HG03025 (cell line): Measurements from ENCODE around the gene ABCA7.

Experiments
- ATAC-seq: cut with Tn5 transposase; IDR thresholded peaks from one replicate; pipeline ENCODE4 v1.9.1; 2021; ENCODE audit warnings: mild to moderate bottlenecking, moderate library complexity; ENCODE audit not compliant: unreplicated experiment, low FRiP score

ABCA7 gene

DNA sequence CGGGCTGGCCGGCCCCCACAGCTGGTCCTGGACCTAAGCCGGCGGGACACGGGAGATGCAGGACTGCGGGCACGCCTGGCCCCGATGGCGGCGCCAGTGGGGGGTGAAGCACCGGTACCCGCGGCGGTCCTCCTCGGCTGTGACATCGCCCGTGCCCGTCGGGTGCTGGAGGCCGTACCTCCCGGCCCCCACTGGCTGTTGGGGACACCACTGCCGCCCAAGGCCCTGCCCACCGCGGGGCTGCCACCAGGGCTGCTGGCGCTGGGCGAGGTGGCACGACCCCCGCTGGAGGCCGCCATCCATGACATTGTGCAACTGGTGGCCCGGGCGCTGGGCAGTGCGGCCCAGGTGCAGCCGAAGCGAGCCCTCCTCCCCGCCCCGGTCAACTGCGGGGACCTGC, 36.6 kb upstream of the ABCA7 start:
- no peak for ATAC-seq

DNA sequence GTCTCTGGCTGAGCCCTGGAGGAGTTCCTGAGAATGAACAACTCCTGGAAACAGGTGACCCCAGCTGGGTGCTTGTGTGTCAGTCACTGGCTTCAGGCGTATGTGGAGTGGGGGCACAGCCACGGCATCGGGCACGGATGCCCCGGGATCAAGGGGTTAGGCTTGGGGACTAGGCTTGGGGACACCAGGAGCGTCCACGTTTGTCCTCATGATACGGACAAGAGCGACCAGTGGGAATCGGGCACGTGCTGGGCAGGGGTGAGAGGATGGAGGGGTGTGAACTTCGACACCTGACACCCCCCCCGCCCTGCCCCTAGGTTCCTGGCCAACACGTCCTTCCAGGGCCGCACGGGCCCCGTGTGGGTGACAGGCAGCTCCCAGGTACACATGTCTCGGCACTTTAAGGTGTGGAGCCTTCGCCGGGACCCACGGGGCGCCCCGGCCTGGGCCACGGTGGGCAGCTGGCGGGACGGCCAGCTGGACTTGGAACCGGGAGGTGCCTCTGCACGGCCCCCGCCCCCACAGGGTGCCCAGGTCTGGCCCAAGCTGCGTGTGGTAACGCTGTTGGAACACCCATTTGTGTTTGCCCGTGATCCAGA, 35.6 kb upstream of the ABCA7 start:
- no peak for ATAC-seq

DNA sequence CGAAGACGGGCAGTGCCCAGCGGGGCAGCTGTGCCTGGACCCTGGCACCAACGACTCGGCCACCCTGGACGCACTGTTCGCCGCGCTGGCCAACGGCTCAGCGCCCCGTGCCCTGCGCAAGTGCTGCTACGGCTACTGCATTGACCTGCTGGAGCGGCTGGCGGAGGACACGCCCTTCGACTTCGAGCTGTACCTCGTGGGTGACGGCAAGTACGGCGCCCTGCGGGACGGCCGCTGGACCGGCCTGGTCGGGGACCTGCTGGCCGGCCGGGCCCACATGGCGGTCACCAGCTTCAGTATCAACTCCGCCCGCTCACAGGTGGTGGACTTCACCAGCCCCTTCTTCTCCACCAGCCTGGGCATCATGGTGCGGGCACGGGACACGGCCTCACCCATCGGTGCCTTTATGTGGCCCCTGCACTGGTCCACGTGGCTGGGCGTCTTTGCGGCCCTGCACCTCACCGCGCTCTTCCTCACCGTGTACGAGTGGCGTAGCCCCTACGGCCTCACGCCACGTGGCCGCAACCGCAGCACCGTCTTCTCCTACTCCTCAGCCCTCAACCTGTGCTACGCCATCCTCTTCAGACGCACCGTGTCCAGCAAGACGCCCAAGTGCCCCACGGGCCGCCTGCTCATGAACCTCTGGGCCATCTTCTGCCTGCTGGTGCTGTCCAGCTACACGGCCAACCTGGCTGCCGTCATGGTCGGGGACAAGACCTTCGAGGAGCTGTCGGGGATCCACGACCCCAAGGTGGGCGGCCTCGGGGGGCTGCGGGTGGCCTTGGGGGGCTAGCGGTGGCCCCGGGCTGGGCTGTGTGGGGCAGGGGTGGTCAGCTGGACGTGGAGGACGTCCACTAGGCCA, 34.9 kb upstream of the ABCA7 start:
- no peak for ATAC-seq

DNA sequence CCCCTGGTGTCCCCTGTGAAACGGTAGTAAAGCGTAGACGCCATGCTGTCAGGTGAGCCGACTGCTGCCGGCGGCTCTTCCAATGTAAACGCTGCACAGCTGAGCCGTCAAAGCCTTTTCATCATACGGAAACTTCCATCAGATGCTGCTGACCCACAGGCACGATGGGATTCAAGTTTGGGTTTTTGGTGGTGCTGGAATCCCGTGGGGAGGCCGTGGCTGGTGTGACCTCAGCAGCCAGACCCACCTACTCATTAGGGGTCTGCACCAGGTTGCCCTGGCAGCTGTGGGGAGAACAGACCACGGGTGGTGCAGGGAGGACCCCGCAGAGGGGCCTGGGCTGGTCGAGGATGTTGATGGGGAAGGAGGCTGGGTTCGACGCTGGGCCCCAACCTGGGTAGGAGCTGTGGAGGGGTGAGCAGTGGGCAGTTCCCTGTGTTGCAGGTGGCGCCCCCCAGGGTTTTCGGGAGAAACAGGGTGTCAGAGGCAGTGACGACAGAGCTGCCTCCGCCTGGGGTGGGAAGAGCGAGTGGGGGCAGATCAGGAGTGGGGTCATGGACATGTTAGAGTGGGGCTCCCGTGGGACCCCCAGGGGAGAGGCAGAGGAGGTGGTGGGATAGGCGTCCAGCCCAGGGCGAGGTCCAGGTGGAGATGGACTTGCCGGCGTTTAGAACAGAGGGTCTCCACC, 33.1 kb upstream of the ABCA7 start:
- ATAC-seq: no peak

DNA sequence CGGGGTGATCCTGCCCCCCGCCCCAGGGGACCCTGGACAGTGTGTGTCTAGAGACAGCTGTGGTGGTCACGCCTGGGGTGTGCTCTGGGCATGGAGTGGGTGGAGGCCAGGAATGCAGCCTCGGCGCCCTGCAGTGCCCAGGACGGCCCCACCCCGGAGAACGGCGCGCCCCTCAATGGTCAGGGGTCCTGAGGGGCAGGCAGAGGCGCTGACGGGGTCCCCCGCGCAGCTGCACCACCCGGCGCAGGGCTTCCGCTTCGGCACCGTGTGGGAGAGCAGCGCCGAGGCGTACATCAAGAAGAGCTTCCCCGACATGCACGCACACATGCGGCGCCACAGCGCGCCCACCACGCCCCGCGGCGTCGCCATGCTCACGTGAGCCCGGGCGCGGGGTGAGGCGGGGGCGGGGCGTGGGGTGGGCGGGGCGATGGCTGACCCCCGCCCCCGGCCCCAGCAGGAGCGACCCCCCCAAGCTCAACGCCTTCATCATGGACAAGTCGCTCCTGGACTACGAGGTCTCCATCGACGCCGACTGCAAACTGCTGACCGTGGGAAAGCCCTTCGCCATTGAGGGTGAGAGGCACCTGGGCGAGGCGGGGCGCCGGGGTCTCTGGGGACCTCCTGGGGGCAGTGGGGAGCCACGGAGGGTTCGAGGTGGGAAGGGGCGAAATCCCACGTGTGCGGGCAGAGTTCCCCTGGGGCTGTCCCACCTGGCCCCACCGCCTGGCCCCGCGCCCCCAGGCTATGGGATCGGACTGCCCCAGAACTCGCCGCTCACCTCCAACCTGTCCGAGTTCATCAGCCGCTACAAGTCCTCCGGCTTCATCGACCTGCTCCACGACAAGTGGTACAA, 32.3 kb upstream of the ABCA7 start:
- ATAC-seq: no peak

DNA sequence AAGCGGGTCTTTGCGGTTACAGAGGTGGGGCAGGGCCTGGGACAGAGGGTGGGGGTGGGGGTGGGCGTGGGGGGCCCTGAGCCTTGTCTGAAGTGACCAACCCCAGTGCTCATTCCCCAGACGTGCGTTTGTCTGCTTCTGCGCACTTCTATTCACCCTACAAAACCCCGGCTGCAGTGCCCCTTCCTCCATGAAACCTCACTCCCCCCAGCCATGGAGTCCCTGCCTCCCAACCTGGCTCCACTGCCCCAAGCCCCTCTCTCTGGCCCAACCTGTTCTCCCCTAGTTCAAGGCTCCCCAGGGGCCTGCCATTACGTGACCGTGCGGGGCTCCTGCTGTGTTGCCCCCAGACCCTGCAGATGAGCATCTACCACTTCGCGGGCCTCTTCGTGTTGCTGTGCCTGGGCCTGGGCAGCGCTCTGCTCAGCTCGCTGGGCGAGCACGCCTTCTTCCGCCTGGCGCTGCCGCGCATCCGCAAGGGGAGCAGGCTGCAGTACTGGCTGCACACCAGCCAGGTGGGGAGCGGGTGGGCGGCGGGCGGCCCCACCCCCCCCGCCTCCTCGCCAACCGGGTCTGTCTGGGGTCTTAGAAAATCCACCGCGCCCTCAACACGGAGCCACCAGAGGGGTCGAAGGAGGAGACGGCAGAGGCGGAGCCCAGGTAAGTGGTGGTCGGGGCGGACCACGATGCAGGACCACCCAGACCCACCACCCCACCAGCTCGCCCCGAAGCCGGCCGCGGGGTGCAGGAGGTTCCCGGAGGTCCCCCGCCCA, 31.5 kb upstream of the ABCA7 start:
- ATAC-seq: no peak

DNA sequence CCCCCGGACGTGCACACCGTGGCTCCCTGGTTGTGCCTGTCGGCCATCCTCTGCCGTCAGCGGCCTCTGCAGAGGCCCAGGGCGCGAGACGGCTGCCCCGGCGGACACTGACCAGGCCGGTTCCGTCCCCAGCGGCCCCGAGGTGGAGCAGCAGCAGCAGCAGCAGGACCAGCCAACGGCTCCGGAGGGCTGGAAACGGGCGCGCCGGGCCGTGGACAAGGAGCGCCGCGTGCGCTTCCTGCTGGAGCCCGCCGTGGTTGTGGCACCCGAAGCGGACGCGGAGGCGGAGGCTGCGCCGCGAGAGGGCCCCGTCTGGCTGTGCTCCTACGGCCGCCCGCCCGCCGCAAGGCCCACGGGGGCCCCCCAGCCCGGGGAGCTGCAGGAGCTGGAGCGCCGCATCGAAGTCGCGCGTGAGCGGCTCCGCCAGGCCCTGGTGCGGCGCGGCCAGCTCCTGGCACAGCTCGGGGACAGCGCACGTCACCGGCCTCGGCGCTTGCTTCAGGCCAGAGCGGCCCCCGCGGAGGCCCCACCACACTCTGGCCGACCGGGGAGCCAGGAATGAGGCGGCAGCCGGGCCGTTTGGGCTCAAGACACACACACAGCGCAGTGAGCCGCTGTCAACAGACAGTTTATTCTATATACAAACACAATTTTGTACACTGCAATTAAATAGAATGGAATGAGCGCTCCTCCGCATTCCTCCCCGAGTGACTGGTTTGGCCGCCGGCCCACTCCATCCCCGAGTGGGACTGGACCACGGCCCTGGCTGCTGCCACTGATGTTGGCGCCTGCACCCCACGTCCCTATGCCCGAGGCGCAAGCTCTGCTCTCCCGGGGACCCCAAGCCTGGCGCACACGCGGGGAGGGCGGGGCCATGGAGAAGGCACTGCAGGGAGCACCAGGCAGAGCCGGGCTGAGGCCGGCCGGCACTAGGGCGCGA, 30.6 kb upstream of the ABCA7 start:
- ATAC-seq: no peak

DNA sequence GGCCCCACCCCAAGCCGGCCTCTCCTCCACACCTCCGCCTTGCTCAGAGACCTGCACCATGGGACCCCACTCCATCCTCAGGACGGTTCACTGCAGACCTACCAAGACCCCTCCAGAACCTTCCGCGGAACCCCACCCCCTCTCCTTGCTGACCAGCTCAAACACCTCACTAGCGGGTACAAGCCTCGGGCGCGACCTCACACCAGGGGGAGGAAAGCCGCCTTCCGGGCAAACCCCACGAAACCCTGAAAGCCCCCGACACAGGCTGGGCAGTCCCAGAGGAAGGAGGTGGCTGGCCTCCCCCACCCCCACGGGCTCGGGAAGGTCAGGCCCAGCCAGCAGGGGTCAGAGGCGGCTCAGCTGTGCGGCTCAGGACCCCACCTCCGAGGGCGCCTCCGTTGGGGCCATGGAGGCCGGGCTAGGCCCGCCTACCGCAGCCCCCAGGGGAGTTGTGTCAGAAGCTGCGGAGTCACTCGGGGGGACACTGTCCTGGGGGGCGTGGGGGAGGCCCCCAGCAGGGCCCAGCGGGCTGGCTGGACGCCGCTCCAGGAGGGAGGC, 29.8 kb upstream of the ABCA7 start:
- no peak for ATAC-seq

DNA sequence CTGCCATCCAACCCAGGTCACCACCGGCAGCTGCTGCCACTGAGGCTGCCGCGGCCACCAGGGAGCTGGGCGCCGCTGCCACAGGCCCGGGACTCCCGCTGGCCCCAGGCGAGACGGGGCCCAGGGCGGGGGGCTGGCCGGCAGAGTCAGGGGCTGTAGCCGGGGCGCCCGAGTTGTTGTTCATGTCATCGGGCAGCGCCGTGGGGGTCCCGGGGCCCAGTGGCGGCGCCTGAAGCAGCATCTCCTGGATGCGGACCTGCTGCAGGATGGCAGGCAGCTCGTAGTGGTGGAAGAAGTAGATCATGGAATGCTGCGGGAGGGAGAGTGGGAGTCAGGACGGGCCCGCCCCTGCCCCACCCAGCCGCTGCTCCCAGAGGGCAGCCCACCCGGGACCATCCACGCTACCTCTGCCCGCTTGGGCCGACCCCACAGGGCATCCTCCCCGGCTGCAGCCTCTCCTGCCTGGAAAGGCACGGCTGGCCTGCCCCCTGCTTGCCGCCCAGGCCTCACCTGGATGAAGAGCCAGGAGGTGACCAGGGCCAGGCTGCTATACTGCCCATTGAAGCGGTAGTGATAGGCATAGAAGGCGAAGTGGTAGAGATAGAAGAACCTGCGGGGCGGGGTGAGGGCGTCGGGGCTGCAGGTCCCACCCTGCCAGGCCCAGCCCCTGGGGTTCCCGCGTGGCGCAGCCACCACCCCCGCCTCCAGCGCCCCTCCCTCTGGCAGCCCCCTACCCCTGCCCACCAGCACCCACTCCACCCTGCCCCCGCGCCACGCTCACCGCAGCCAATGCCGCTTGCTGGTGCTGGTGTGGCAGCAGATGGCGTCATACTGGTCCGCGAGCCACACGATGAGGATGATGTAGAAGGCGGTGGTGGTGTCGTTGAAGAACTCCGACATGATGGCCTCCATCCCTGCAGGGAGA, 29.1 kb upstream of the ABCA7 start:
- no peak for ATAC-seq

DNA sequence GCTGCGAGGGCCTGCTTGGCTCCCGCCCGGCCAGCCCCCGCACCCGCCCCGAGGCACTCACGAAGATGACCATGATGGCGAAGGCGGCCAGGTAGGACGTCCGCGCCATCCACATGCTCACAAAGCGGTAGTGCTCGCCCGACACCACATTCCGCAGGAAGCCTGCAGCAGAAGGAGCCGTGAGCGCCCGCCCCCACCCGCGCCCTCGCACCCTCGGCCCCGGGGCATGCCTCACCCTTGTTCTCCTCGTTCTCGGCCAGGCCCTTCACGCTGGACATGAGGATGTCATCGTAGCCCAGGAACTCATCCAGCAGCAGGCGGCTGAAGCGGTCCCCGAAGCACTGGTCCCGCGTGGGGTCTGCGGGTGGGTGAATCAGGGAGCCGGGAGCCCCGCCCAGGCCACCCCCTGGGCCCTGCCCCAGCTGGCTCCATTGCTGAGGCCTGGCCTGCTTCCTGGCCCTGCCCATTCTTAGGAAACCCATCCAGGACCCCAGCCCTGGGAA, 28.0 kb upstream of the ABCA7 start:
- ATAC-seq: no peak

- ATAC-seq: no peak
These were observed 27.6 kb upstream of the ABCA7 start for GRCh38 chr19:1012334-1012733.

- no peak for ATAC-seq
These were observed 26.7 kb upstream of the ABCA7 start for GRCh38 chr19:1013218-1013617.

- ATAC-seq: no peak
These were observed 25.5 kb upstream of the ABCA7 start for GRCh38 chr19:1014161-1015060.

- no peak for ATAC-seq
These were observed 24.7 kb upstream of the ABCA7 start for GRCh38 chr19:1015061-1015781.

DNA sequence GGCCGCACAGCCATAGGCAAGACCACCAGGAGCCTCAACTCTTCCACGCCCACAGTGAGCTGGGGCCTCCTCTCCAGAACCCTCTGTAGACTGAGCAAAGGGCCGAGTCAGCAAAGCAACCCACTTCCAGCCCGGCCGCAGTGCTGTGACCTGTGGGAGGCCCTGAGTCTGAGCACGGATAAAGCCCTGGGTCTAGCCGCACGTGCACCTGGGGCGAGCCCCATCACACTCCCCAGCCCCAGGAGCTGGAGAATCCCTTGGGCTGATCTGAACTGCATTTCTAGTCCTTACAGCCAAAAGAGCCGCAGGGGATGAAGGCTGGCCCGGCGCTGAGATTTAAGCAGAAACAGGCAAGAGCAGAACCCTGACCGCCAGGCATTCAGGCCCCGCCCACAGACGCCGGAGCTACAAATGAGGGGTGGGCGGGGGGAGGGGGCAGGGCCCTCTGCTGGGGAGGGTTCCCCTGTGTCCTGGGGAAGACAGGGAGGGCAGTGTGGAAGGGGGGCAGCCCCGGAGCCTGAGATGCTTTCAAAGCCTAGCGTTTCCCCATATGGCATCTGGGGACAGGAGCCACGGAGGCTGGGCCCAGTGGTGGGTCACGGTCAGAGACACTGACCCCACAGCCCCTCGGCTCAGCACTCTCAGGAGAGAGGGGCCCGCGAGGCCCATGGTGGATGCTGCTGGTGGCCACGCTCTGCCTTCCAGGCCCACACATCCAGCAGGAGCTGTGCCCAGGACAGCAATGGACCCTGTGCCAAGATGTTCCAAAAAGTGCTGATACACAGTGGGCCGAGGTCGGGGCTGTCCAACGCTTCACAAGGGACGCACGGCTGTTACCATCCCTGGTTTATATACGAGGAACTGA, 23.9 kb upstream of the ABCA7 start:
- no peak for ATAC-seq
